A549 (cell line): ENCODE data around the gene ZNF583. TPM values are rescaled to one million over a fixed set of nuclear protein-coding genes. Genes with fewer than 3 reads are reported as not detected.

Experiments used
- ATAC-seq, 2 experiments: fragments of 200-7000 bp in 1 of 2; fragments of >200 bp in 1 of 2; cut with Nextera tagmentation in 1 of 2; cut with Tn5 transposase in 1 of 2; 3 replicates each; pipeline versions ENCODE4 v1.8.0 to v1.9.1; 2018 to 2020; ENCODE audit warnings: mild to moderate bottlenecking in 1 of 2, moderate library complexity in 1 of 2
- CTCF ChIA-PET: fragments of 300-600 bp; sonication (Branson Sonifier 250); formaldehyde crosslinking; extraction: SDS; loops from one replicate; lab custom pipeline; 2021; ENCODE audit warnings: antibody characterized with exemption, inconsistent platforms; lab: Yijun Ruan, JAX
- POLR2A ChIA-PET: fragments of 350-600 bp; formaldehyde crosslinking; extraction: SDS; loops from one replicate; lab custom pipeline; 2021; ENCODE audit warnings: antibody characterized with exemption, inconsistent platforms; lab: Yijun Ruan, JAX
- DNase-seq, 2 experiments: peaks; one replicate each; pipeline versions ENCODE4 v3.0.0 to v3.0.0-alpha.2; 2011 to 2016; ENCODE audit warnings: low read depth in 1 of 2, low spot score in 1 of 2
- FAIRE-seq: peaks from 2 replicates; lab custom pipeline; 2011; peaks lifted over from hg19 to GRCh38; lab: Jason Lieb, UNC
- H3K27ac ChIP-seq, 2 experiments: fragments of >200 bp; sonication (Bioruptor Twin); formaldehyde crosslinking; 3 replicates each; pipeline ENCODE4 v1.5.1; 2016 to 2017
- H3K4me1 ChIP-seq: fragments of >200 bp; sonication (Bioruptor Twin); formaldehyde crosslinking; 3 replicates; pipeline ENCODE4 v1.6.1; 2016
- H3K4me2 ChIP-seq: fragments of >200 bp; sonication (Bioruptor Twin); formaldehyde crosslinking; 3 replicates; pipeline ENCODE4 v1.6.1; 2016
- H3K4me3 ChIP-seq: fragments of >200 bp; sonication (Bioruptor Twin); formaldehyde crosslinking; 3 replicates; pipeline ENCODE4 v1.5.1; 2016
- H3K9me3 ChIP-seq: fragments of >200 bp; sonication (Bioruptor Twin); formaldehyde crosslinking; 3 replicates; pipeline ENCODE4 v1.6.1; 2016
- ATOH8 ChIP-seq: fragments of 250-450 bp; sonication (Bioruptor Pico); IDR thresholded peaks from 2 replicates; pipeline ENCODE4 v1.5.0; 2020; ENCODE audit warnings: low read depth, mild to moderate bottlenecking, moderate library complexity
- CHD2 ChIP-seq: fragments of 150-350 bp; IDR thresholded peaks from 2 replicates; pipeline ENCODE4 v1.6.1; 2014; ENCODE audit warnings: low read length; ENCODE audit not compliant: partially characterized antibody
- CHD4 ChIP-seq: fragments of 200-600 bp; sonication (generic); IDR thresholded peaks from 2 replicates; pipeline ENCODE4 v1.6.1; 2016; ENCODE audit warnings: antibody characterized with exemption, mild to moderate bottlenecking, borderline replicate concordance
- EHMT2 ChIP-seq: fragments of 200-600 bp; sonication (generic); IDR thresholded peaks from 2 replicates; pipeline ENCODE4 v1.6.1; 2016; ENCODE audit warnings: antibody characterized with exemption, low read depth, mild to moderate bottlenecking, moderate library complexity
- EP300 ChIP-seq, 2 experiments: fragments of >200 bp; sonication (Bioruptor Twin); formaldehyde crosslinking; IDR thresholded peaks; 2 replicates in 1 of 2; 3 replicates in 1 of 2; pipeline ENCODE4 v1.6.1; 2016 to 2017
- ESRRA ChIP-seq: fragments of 150-350 bp; IDR thresholded peaks from 2 replicates; pipeline ENCODE4 v1.6.1; 2014; ENCODE audit warnings: mild to moderate bottlenecking, low read length, borderline replicate concordance
- FOSB ChIP-seq: fragments of 250-450 bp; sonication (Bioruptor Pico); IDR thresholded peaks from 2 replicates; pipeline ENCODE4 v1.5.0; 2020; ENCODE audit warnings: mild to moderate bottlenecking, moderate library complexity
- GATA3 ChIP-seq: IDR thresholded peaks from 2 replicates; pipeline ENCODE4 v1.6.1; 2012; ENCODE audit warnings: borderline replicate concordance
- JUN ChIP-seq, 2 experiments: fragments of >200 bp; sonication (Bioruptor Twin); formaldehyde crosslinking; IDR thresholded peaks; 2 replicates in 1 of 2; 3 replicates in 1 of 2; pipeline ENCODE4 v1.6.1; 2016 to 2017
- KDM1A ChIP-seq: fragments of 200-600 bp; sonication (generic); IDR thresholded peaks from 2 replicates; pipeline ENCODE4 v1.6.1; 2016; ENCODE audit warnings: low read depth, mild to moderate bottlenecking
- MAFK ChIP-seq: fragments of 450-650 bp; IDR thresholded peaks from 2 replicates; pipeline ENCODE4 v1.6.1; 2014; ENCODE audit not compliant: partially characterized antibody
- NPAS2 ChIP-seq: fragments of 250-450 bp; sonication (Bioruptor Pico); IDR thresholded peaks from 2 replicates; pipeline ENCODE4 v1.8.0; 2022; ENCODE audit warnings: mild to moderate bottlenecking, moderate library complexity, borderline replicate concordance
- RNF2 ChIP-seq: fragments of 200-600 bp; sonication (generic); IDR thresholded peaks from 2 replicates; pipeline ENCODE4 v1.6.1; 2016; ENCODE audit warnings: low read depth, mild to moderate bottlenecking, antibody characterized with exemption, moderate library complexity, borderline replicate concordance
- SMC3 ChIP-seq: fragments of >200 bp; sonication (Bioruptor Twin); formaldehyde crosslinking; IDR thresholded peaks from 3 replicates; pipeline ENCODE4 v1.6.1; 2018; ENCODE audit warnings: inconsistent platforms
- WGBS: methylation state at CpG from one replicate; pipeline ENCODE4 v1.1.6; 2017; ENCODE audit errors: missing lambda C conversion rate; 5-methylcytosine and 5-hydroxymethylcytosine counted together
- polyA plus RNA-seq, 4 experiments: library from polyadenylated mRNA; depleted of rRNA in 3 of 4; stranded (reverse); fragments of >200 nt; fragmentation: RNase III in 1 of 4; extraction: RNeasy Plus Mini Kit Qiagen cat#74134 plus additional on column Dnase treatment in 1 of 4; gene quantifications; 2 replicates in 3 of 4; 3 replicates in 1 of 4; pipeline ENCODE4 v1.2.3, GENCODE V29; 2011 to 2017
- TF ChIP-seq, protein P1 (sequence below): fragments of >200 bp; sonication (Bioruptor Twin); formaldehyde crosslinking; IDR thresholded peaks from 3 replicates; pipeline ENCODE4 v1.5.1; 2016
- TF ChIP-seq, protein P2 (sequence below): fragments of >200 bp; sonication (Bioruptor Twin); formaldehyde crosslinking; IDR thresholded peaks from 2 replicates; pipeline ENCODE4 v1.6.1; 2016
- TF ChIP-seq, protein P3 (sequence below): fragments of 150-350 bp; IDR thresholded peaks from 2 replicates; pipeline ENCODE4 v1.6.1; 2014; ENCODE audit warnings: low read depth, mild to moderate bottlenecking, low read length

The ZNF583 gene
- polyA plus RNA-seq, 2 of the 4 experiments (the other 2 are of a cell fraction) = 2.9 to 4.8 TPM

GRCh38 chr19:56423985-56424353, 19.8 kb downstream of the ZNF583 start:
- Histone ChIP-seq H3K4me3 (no peak overlapping the region), H3K27ac (no peak overlapping the region), H3K4me2 (no peak overlapping the region), H3K4me1 (no peaks in the 10 kb centered on the region), H3K9me3 (peaks cover 99% of the 10 kb centered on the region)
- 0 out of 2 replicates have a peak, but pooled peaks have one; percentile 9 for TF ChIP-seq KDM1A
- TF ChIP-seq CHD4 = no peak
- TF ChIP-seq CHD2 = no peak
- no peak for TF ChIP-seq MAFK
- TF ChIP-seq EP300 (IDR thresholded peaks at IDR 0.05) = no peak
- TF ChIP-seq RNF2 = no peak
- no peak for TF ChIP-seq SMC3
- TF ChIP-seq, protein P1, sequence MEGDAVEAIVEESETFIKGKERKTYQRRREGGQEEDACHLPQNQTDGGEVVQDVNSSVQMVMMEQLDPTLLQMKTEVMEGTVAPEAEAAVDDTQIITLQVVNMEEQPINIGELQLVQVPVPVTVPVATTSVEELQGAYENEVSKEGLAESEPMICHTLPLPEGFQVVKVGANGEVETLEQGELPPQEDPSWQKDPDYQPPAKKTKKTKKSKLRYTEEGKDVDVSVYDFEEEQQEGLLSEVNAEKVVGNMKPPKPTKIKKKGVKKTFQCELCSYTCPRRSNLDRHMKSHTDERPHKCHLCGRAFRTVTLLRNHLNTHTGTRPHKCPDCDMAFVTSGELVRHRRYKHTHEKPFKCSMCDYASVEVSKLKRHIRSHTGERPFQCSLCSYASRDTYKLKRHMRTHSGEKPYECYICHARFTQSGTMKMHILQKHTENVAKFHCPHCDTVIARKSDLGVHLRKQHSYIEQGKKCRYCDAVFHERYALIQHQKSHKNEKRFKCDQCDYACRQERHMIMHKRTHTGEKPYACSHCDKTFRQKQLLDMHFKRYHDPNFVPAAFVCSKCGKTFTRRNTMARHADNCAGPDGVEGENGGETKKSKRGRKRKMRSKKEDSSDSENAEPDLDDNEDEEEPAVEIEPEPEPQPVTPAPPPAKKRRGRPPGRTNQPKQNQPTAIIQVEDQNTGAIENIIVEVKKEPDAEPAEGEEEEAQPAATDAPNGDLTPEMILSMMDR = no peak
- TF ChIP-seq, protein P2, sequence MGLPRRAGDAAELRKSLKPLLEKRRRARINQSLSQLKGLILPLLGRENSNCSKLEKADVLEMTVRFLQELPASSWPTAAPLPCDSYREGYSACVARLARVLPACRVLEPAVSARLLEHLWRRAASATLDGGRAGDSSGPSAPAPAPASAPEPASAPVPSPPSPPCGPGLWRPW = peak; percentile 29; the same call in 1 of the 2 replicates
- TF ChIP-seq GATA3 = peak; percentile 45; the same call in 1 of the 2 replicates
- ChIA-PET POLR2A (no interaction called here), CTCF (interaction anchor here (1.8 kb wide), 1 partner anchor 10 kb away, joined by 3 read pairs; no protein-coding TSS in a partner anchor)
- WGBS = 40% methylated on average over 1 of the region's 1 CpG
- no peak for ATAC-seq
- DNase-seq = peak in 1 of 2 experiments; percentile 6
- no peak for FAIRE-seq

DNA sequence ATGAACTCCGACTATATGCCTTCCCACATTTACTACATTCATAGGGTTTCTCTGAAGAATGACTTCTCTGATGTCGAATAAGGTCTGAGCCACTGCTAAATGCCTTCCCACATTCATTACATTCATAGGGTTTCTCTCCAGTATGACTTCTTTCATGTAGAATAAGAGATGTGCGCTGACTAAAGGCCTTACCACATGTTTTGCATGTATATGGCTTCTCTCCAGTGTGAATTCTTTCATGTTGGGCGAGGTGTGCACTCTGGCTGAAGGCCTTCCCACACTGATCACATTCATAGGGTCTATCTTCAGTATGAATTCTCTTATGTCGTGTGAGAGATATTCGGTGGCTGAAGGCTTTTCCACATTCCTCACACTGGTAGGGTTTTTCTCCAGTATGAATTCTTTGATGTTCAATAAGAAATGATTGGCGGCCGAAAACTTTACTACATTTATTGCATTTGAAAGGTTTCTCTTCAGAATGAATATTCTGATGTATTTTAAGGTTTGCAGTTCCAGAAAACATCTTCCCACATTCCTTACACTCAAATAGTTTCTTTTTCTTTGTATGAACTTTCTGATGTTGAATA, 37.2 kb downstream of the ZNF583 start:
- Histone ChIP-seq H3K4me2 (no peak overlapping the region), H3K9me3 (peaks cover 81% of the 10 kb centered on the region), H3K4me3 (no peak overlapping the region), H3K4me1 (no peaks in the 10 kb centered on the region), H3K27ac (no peak overlapping the region)
- ChIA-PET CTCF (no interaction called here), POLR2A (no interaction called here)
- FAIRE-seq (no peak), ATAC-seq (no peak), DNase-seq (no peak)
- 9% methylated on average over 8 of the region's 8 CpGs for WGBS
- TF ChIP-seq MAFK (no peak), FOSB (no peak), RNF2 (no peak), JUN (IDR thresholded peaks at IDR 0.05) (no peak)

- 5% methylated on average over 3 of the region's 3 CpGs for WGBS
- H3K27ac ChIP-seq = no peak overlapping the region
- ATAC-seq = no peak
- DNase-seq = no peak
- CTCF ChIA-PET = no interaction called here
- POLR2A ChIA-PET = no interaction called here
- no peak overlapping the region for H3K4me2 ChIP-seq
- H3K4me3 ChIP-seq = no peak overlapping the region
- H3K9me3 ChIP-seq = peaks cover 74% of the 10 kb centered on the region
- TF ChIP-seq NPAS2 (CRISPR knock-in tag) (no peak), ATOH8 (no peak), EHMT2 (no peak), ESRRA (no peak)
- TF ChIP-seq, protein P3, sequence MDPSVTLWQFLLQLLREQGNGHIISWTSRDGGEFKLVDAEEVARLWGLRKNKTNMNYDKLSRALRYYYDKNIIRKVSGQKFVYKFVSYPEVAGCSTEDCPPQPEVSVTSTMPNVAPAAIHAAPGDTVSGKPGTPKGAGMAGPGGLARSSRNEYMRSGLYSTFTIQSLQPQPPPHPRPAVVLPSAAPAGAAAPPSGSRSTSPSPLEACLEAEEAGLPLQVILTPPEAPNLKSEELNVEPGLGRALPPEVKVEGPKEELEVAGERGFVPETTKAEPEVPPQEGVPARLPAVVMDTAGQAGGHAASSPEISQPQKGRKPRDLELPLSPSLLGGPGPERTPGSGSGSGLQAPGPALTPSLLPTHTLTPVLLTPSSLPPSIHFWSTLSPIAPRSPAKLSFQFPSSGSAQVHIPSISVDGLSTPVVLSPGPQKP = no peak
- FAIRE-seq = no peak
- H3K4me1 ChIP-seq = no peaks in the 10 kb centered on the region
Observed at GRCh38 chr19:56474308-56474707, 70.2 kb downstream of the ZNF583 start.
